ENCODE data around the gene LRRC47.

DNA sequence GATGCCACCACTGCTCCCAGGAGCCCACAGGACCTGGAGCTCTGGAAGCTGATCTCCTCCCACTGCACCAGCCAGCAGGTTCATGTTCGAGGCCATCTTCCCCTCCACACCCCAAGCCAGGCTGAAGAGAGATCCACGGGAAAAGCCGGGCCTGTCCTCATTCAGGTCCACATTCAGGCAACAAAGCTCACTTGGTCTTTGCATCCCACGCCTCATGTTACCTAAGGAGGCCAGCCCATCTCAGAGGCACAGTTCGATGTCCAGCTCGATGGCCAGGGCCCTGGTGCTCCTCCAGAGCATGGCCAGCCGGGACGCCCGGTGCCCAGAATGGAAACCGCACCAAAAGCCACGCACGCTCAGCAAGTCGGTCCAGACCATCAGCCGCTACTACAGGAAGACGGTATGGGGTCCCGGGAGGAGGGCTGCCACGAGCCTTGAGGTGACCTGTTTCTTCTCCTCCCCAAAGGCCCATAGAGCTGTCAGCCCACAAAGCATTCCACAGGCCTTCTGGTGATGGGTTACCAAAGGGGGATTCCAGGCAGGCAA lies 43.8 kb downstream of the LRRC47 start, which contains the start of gene CCDC27:
- TF ChIP-seq, protein P1, sequence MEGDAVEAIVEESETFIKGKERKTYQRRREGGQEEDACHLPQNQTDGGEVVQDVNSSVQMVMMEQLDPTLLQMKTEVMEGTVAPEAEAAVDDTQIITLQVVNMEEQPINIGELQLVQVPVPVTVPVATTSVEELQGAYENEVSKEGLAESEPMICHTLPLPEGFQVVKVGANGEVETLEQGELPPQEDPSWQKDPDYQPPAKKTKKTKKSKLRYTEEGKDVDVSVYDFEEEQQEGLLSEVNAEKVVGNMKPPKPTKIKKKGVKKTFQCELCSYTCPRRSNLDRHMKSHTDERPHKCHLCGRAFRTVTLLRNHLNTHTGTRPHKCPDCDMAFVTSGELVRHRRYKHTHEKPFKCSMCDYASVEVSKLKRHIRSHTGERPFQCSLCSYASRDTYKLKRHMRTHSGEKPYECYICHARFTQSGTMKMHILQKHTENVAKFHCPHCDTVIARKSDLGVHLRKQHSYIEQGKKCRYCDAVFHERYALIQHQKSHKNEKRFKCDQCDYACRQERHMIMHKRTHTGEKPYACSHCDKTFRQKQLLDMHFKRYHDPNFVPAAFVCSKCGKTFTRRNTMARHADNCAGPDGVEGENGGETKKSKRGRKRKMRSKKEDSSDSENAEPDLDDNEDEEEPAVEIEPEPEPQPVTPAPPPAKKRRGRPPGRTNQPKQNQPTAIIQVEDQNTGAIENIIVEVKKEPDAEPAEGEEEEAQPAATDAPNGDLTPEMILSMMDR (IDR thresholded peaks at IDR 0.05; ENCODE audit: low read depth, low read length), result no peak
- no peak for TF ChIP-seq MYC (IDR thresholded peaks at IDR 0.05; ENCODE audit: low read depth, low read length)
- no peak for TF ChIP-seq POLR2A (IDR thresholded peaks at IDR 0.05; ENCODE audit: extremely low read depth, insufficient read length)
- TF ChIP-seq, protein P2, sequence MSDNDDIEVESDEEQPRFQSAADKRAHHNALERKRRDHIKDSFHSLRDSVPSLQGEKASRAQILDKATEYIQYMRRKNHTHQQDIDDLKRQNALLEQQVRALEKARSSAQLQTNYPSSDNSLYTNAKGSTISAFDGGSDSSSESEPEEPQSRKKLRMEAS (IDR thresholded peaks at IDR 0.05; ENCODE audit: low read depth, low read length), result no peak

Data from NB4 (cell line).